ENCODE results near the gene PHF2. TPM values are rescaled to one million over a fixed set of nuclear protein-coding genes. Genes with fewer than 3 reads are reported as not detected.

The PHF2 gene
- total RNA-seq, 2 donors from 2014 or later = 24.7 to 29.3 TPM

GRCh38 chr9:93574091-93574899, 2.1 kb upstream of the PHF2 start:
- H3K4me3 ChIP-seq = no peak overlapping the region
- no peak for TF ChIP-seq CTCF (IDR thresholded peaks at IDR 0.05)
- H3K27ac ChIP-seq = no peak overlapping the region
- H3K9me3 ChIP-seq = no peaks in the 10 kb centered on the region
- H3K36me3 ChIP-seq = no peaks in the 10 kb centered on the region
- peaks cover 0 to 31% of the 10 kb centered on the region in 2 donors for H3K4me1 ChIP-seq
- DNase-seq (ENCODE audit: low spot score) = peak; percentile 48
- no peaks in the 10 kb centered on the region for H3K27me3 ChIP-seq

- Histone ChIP-seq H3K9me3 (no peaks in the 10 kb centered on the region), H3K27ac (peak overlapping the region; percentile 91 to 98), H3K4me1 (peaks cover 0 to 40% of the 10 kb centered on the region in 2 donors), H3K4me3 (peak overlapping the region; percentile 84 to 88), H3K27me3 (no peaks in the 10 kb centered on the region), H3K36me3 (no peaks in the 10 kb centered on the region)
- no peak for TF ChIP-seq CTCF (IDR thresholded peaks at IDR 0.05)
- peak; percentile 58 for DNase-seq (ENCODE audit: low spot score)
These were observed 1.2 kb upstream of the PHF2 start for GRCh38 chr9:93574900-93575795.

GRCh38 chr9:93575796-93576257, 557 bp upstream of the PHF2 start:
- peaks cover 0 to 47% of the 10 kb centered on the region in 2 donors for H3K4me1 ChIP-seq
- TF ChIP-seq CTCF (IDR thresholded peaks at IDR 0.05) = no peak
- peak overlapping the region; percentile 84 to 88 for H3K4me3 ChIP-seq
- DNase-seq (ENCODE audit: low spot score) = peak; percentile 76
- peak overlapping the region; percentile 91 to 98 for H3K27ac ChIP-seq
- H3K36me3 ChIP-seq = no peaks in the 10 kb centered on the region
- H3K27me3 ChIP-seq = no peaks in the 10 kb centered on the region
- no peaks in the 10 kb centered on the region for H3K9me3 ChIP-seq

- Histone ChIP-seq H3K9me3 (no peaks in the 10 kb centered on the region), H3K27me3 (no peaks in the 10 kb centered on the region), H3K4me3 (peak overlapping the region; percentile 79 to 84), H3K4me1 (peaks cover 0 to 62% of the 10 kb centered on the region in 2 donors), H3K36me3 (no peaks in the 10 kb centered on the region), H3K27ac (peak overlapping the region; percentile 89)
- peak; percentile 58 for DNase-seq (ENCODE audit: low spot score)
- no peak for TF ChIP-seq CTCF (IDR thresholded peaks at IDR 0.05)
These were observed 942 bp downstream of the PHF2 start for GRCh38 chr9:93577078-93577974.
